WTC11 (cell line): ENCODE measurements around the gene VWA2.

Experiments
- ATF1 ChIP-seq: sonication (generic); formaldehyde crosslinking; IDR thresholded peaks from 2 replicates; pipeline ENCODE4 v1.8.1; 2023; ENCODE audit warnings: mild to moderate bottlenecking, moderate library complexity, missing genetic modification reagents
- CTCF ChIP-seq: fragments of 200-600 bp; IDR thresholded peaks from 2 replicates; pipeline ENCODE4 v1.8.0; 2022; ENCODE audit warnings: antibody characterized with exemption
- E2F1 ChIP-seq: sonication (generic); formaldehyde crosslinking; IDR thresholded peaks from 2 replicates; pipeline ENCODE4 v1.8.0; 2022; ENCODE audit warnings: mild to moderate bottlenecking, missing genetic modification reagents
- ETV6 ChIP-seq: sonication (generic); formaldehyde crosslinking; IDR thresholded peaks from 2 replicates; pipeline ENCODE4 v1.8.1; 2022; ENCODE audit warnings: mild to moderate bottlenecking, missing genetic modification reagents
- GTF2I ChIP-seq: fragments of 250-450 bp; sonication (Bioruptor Pico); conservative IDR thresholded peaks from 2 replicates; pipeline ENCODE4 v1.4.0; 2021; ENCODE audit warnings: mild to moderate bottlenecking
- MLX ChIP-seq: sonication (generic); formaldehyde crosslinking; IDR thresholded peaks from 2 replicates; pipeline ENCODE4 v1.8.1; 2023; ENCODE audit warnings: mild to moderate bottlenecking, missing genetic modification reagents, moderate library complexity
- MXD4 ChIP-seq: fragments of 250-450 bp; sonication (Bioruptor Pico); IDR thresholded peaks from 2 replicates; pipeline ENCODE4 v1.8.0; 2021; ENCODE audit warnings: mild to moderate bottlenecking, moderate library complexity, borderline replicate concordance
- SMAD3 ChIP-seq: sonication (generic); formaldehyde crosslinking; IDR thresholded peaks from 2 replicates; pipeline ENCODE4 v1.8.0; 2022; ENCODE audit warnings: missing genetic modification reagents, mild to moderate bottlenecking, borderline replicate concordance
- ZBTB21 ChIP-seq: sonication (generic); formaldehyde crosslinking; IDR thresholded peaks from 2 replicates; pipeline ENCODE4 v1.8.1; 2023; ENCODE audit warnings: mild to moderate bottlenecking, missing genetic modification reagents, borderline replicate concordance
- ZNF317 ChIP-seq: sonication (generic); formaldehyde crosslinking; IDR thresholded peaks from 2 replicates; pipeline ENCODE4 v1.8.1; 2023; ENCODE audit warnings: low read depth, mild to moderate bottlenecking, moderate library complexity, missing genetic modification reagents, borderline replicate concordance
- ZSCAN18 ChIP-seq: fragments of 250-450 bp; sonication (Bioruptor Pico); IDR thresholded peaks from 2 replicates; pipeline ENCODE4 v2.1.2; 2022; ENCODE audit warnings: mild to moderate bottlenecking, moderate library complexity

- TF ChIP-seq CTCF (no peak), MLX (CRISPR knock-in tag) (no peak), ETV6 (CRISPR knock-in tag) (no peak), ATF1 (CRISPR knock-in tag) (no peak), MXD4 (CRISPR knock-in tag) (no peak), GTF2I (no peak), ZBTB21 (CRISPR knock-in tag) (no peak), SMAD3 (CRISPR knock-in tag) (no peak), ZSCAN18 (CRISPR knock-in tag) (no peak), E2F1 (no peak), ZNF317 (CRISPR knock-in tag) (no peak)
Measured at GRCh38 chr10:114276066-114276465, 37.0 kb downstream of the VWA2 start.
